HEK293T (cell line): ENCODE measurements around the gene KPNA1.

Experiments used
- BHLHE40 ChIP-seq: fragments of 450-650 bp; IDR thresholded peaks from 2 replicates; pipeline ENCODE4 v1.6.1; 2016; ENCODE audit warnings: mild to moderate bottlenecking, moderate library complexity, borderline replicate concordance
- FOXA1 ChIP-seq: fragments of 450-650 bp; IDR thresholded peaks from 2 replicates; pipeline ENCODE4 v1.6.1; 2016; ENCODE audit warnings: mild to moderate bottlenecking
- HDGF ChIP-seq: fragments of 450-650 bp; IDR thresholded peaks from 2 replicates; pipeline ENCODE4 v1.6.1; 2017; ENCODE audit warnings: antibody characterized with exemption, borderline replicate concordance
- LEF1 ChIP-seq: fragments of 450-650 bp; IDR thresholded peaks from 2 replicates; pipeline ENCODE4 v1.6.1; 2017; ENCODE audit warnings: mild to moderate bottlenecking, borderline replicate concordance
- NFRKB ChIP-seq: fragments of 450-650 bp; IDR thresholded peaks from 2 replicates; pipeline ENCODE4 v1.6.1; 2016; ENCODE audit warnings: mild to moderate bottlenecking, moderate library complexity
- SP1 ChIP-seq: fragments of 450-650 bp; IDR thresholded peaks from 2 replicates; pipeline ENCODE4 v1.6.1; 2017
- SUZ12 ChIP-seq: fragments of 450-650 bp; IDR thresholded peaks from 2 replicates; pipeline ENCODE4 v1.6.1; 2016; ENCODE audit warnings: mild to moderate bottlenecking
- TARDBP ChIP-seq: fragments of 450-650 bp; IDR thresholded peaks from 2 replicates; pipeline ENCODE4 v1.6.1; 2016
- ZNF384 ChIP-seq: fragments of 450-650 bp; IDR thresholded peaks from 2 replicates; pipeline ENCODE4 v1.6.1; 2016
- TF ChIP-seq, protein P1 (sequence below): fragments of 450-650 bp; IDR thresholded peaks from 2 replicates; pipeline ENCODE4 v1.6.1; 2016

DNA sequence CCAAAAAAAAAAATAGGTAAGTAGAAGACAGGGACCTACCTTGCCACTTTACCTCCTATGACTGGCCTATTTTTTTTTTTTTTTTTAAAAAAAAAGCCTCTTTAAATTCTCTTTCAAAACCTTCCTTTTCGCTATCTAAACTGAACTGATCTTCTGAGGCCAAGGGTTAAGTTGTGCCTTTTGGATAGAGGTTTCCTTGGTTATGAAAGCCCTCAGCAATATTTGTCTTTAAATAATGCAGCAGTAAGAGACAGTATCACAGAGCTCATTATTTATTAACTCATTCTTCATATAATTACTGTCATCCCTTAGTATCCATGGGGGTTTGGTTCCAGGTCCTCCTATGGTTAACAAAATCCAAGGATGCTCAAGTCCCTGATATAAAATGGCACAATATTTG is 140.7 kb downstream of the KPNA1 start:
- TF ChIP-seq SUZ12: no peak
- no peak for TF ChIP-seq BHLHE40
- no peak for TF ChIP-seq ZNF384
- TF ChIP-seq TARDBP: no peak
- no peak for TF ChIP-seq LEF1
- no peak for TF ChIP-seq HDGF
- TF ChIP-seq, protein P1, sequence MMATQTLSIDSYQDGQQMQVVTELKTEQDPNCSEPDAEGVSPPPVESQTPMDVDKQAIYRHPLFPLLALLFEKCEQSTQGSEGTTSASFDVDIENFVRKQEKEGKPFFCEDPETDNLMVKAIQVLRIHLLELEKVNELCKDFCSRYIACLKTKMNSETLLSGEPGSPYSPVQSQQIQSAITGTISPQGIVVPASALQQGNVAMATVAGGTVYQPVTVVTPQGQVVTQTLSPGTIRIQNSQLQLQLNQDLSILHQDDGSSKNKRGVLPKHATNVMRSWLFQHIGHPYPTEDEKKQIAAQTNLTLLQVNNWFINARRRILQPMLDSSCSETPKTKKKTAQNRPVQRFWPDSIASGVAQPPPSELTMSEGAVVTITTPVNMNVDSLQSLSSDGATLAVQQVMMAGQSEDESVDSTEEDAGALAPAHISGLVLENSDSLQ: no peak
- TF ChIP-seq SP1: no peak
- no peak for TF ChIP-seq FOXA1
- no peak for TF ChIP-seq NFRKB
